Mesendoderm (in vitro differentiated cells): ENCODE measurements around the gene CMYA5.

ENCODE experiments used
- DNase-seq: peaks from one replicate; pipeline ENCODE4 v3.0.0; 2013
- H2AK5ac ChIP-seq: 2 replicates; pipeline ENCODE4 v1.6.1; 2013; ENCODE audit warnings: low read length, inconsistent platforms
- H2BK120ac ChIP-seq: 2 replicates; pipeline ENCODE4 v1.6.1; 2013; ENCODE audit warnings: low read depth, mild to moderate bottlenecking, low read length, moderate library complexity, mixed read lengths
- H2BK15ac ChIP-seq: replicated peaks from 2 replicates; pipeline ENCODE4 v1.6.1; 2013; ENCODE audit warnings: low read depth, mild to moderate bottlenecking, moderate library complexity
- H2BK5ac ChIP-seq: 2 replicates; pipeline ENCODE4 v1.6.1; 2013; ENCODE audit warnings: low read length, inconsistent platforms
- H3K18ac ChIP-seq: 2 replicates; pipeline ENCODE4 v1.6.1; 2013; ENCODE audit warnings: mild to moderate bottlenecking, low read length, mixed read lengths
- H3K23ac ChIP-seq: one replicate; pipeline ENCODE4 v1.6.1; 2013; ENCODE audit warnings: low read length
- H3K27ac ChIP-seq: 2 replicates; pipeline ENCODE4 v1.5.1; 2013; ENCODE audit warnings: low read depth, mild to moderate bottlenecking, inconsistent platforms, low read length, moderate library complexity
- H3K27me3 ChIP-seq: 2 replicates; pipeline ENCODE4 v1.6.1; 2013; ENCODE audit warnings: low read length, control low read depth, mild to moderate bottlenecking, inconsistent platforms; ENCODE audit not compliant: insufficient read depth, poor library complexity
- H3K36me3 ChIP-seq: 2 replicates; pipeline ENCODE4 v1.6.1; 2013; ENCODE audit warnings: low read length, inconsistent platforms; ENCODE audit not compliant: control insufficient read depth, insufficient read depth
- H3K4ac ChIP-seq: one replicate; pipeline ENCODE4 v1.6.1; 2013; ENCODE audit warnings: low read depth, mild to moderate bottlenecking, low read length, moderate library complexity
- H3K4me1 ChIP-seq: 2 replicates; pipeline ENCODE4 v1.6.1; 2013; ENCODE audit warnings: low read depth, low read length, inconsistent platforms; ENCODE audit not compliant: control insufficient read depth
- H3K4me2 ChIP-seq: 2 replicates; pipeline ENCODE4 v1.6.1; 2013; ENCODE audit warnings: low read length
- H3K4me3 ChIP-seq: 2 replicates; pipeline ENCODE4 v1.5.1; 2013; ENCODE audit warnings: mild to moderate bottlenecking, low read length
- H3K56ac ChIP-seq: one replicate; pipeline ENCODE4 v1.6.1; 2013; ENCODE audit warnings: low read length
- H3K79me1 ChIP-seq: 2 replicates; pipeline ENCODE4 v1.6.1; 2013; ENCODE audit warnings: low read length, inconsistent platforms
- H3K79me2 ChIP-seq: 2 replicates; pipeline ENCODE4 v1.6.1; 2013; ENCODE audit warnings: mild to moderate bottlenecking, low read length; ENCODE audit not compliant: control insufficient read depth, insufficient read depth
- H3K9ac ChIP-seq: 2 replicates; pipeline ENCODE4 v1.6.1; 2013; ENCODE audit warnings: low read length, inconsistent platforms
- H4K5ac ChIP-seq: one replicate; pipeline ENCODE4 v1.6.1; 2013; ENCODE audit warnings: low read length
- H4K8ac ChIP-seq: one replicate; pipeline ENCODE4 v1.6.1; 2013; ENCODE audit warnings: low read depth, mild to moderate bottlenecking, control low read depth, low read length, moderate library complexity
- WGBS: extraction: QIAGEN DNeasy Blood & Tissue Kit; methylation state at CpG from one replicate; pipeline ENCODE4 v1.1.7; 2013; ENCODE audit warnings: low lambda C conversion rate, missing lambda C conversion rate; ENCODE audit not compliant: insufficient coverage; ENCODE audit errors: extremely low coverage; 5-methylcytosine and 5-hydroxymethylcytosine counted together

The CMYA5 gene

DNA sequence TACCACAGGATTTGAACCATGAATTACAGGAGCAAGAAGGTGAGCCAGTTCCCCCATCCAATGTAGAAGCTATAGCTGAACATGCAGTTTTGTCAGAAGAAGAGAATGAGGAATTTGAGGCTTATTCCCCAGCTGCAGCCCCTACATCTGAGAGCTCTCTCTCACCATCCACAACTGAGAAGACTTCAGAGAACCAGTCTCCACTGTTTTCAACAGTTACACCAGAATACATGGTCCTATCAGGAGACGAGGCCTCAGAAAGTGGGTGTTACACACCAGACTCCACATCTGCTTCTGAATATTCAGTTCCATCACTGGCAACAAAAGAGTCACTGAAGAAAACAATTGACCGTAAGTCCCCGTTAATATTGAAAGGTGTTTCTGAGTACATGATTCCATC is 40.9 kb downstream of the CMYA5 start:
- Histone ChIP-seq H3K56ac (no peak overlapping the region), H3K27ac (no peak overlapping the region), H3K23ac (no peak overlapping the region), H2BK15ac (no peak overlapping the region), H3K4me1 (no peaks in the 10 kb centered on the region), H3K79me2 (no peaks in the 10 kb centered on the region), H3K4ac (no peak overlapping the region), H3K36me3 (no peaks in the 10 kb centered on the region), H4K8ac (no peak overlapping the region), H4K5ac (no peak overlapping the region), H2BK120ac (no peak overlapping the region), H2BK5ac (no peak overlapping the region), H3K18ac (no peak overlapping the region), H3K4me3 (no peak overlapping the region), H3K79me1 (no peaks in the 10 kb centered on the region), H3K4me2 (no peak overlapping the region), H3K9ac (no peak overlapping the region), H3K27me3 (no peaks in the 10 kb centered on the region), H2AK5ac (no peak overlapping the region)
- WGBS, result no CpG with 5 or more reads among the region's 3 CpGs
- DNase-seq, result no peak

DNA sequence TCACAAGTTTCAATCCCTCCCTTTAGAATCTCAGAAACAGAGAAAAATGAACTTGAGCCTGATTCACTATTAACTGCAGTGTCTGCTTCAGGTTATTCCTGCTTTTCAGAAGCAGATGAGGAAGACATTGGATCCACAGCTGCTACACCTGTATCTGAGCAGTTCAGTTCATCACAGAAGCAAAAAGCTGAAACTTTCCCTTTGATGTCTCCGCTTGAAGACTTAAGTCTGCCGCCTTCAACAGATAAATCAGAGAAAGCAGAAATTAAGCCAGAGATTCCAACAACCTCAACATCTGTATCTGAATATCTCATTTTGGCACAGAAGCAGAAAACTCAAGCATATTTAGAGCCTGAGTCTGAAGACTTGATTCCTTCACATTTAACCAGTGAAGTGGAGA is 42.1 kb downstream of the CMYA5 start:
- no peak overlapping the region for H2BK15ac ChIP-seq
- no peak overlapping the region for H3K4me2 ChIP-seq
- WGBS, result no CpG with 5 or more reads among the region's 2 CpGs
- H3K4me1 ChIP-seq, result no peaks in the 10 kb centered on the region
- no peak overlapping the region for H3K4me3 ChIP-seq
- no peaks in the 10 kb centered on the region for H3K79me2 ChIP-seq
- no peak overlapping the region for H3K9ac ChIP-seq
- H2BK5ac ChIP-seq, result no peak overlapping the region
- no peak overlapping the region for H4K8ac ChIP-seq
- H3K18ac ChIP-seq, result no peak overlapping the region
- DNase-seq, result no peak
- no peak overlapping the region for H3K56ac ChIP-seq
- no peak overlapping the region for H2BK120ac ChIP-seq
- no peak overlapping the region for H3K23ac ChIP-seq
- H3K27me3 ChIP-seq, result no peaks in the 10 kb centered on the region
- H3K27ac ChIP-seq, result no peak overlapping the region
- no peaks in the 10 kb centered on the region for H3K79me1 ChIP-seq
- H3K36me3 ChIP-seq, result no peaks in the 10 kb centered on the region
- H4K5ac ChIP-seq, result no peak overlapping the region
- no peak overlapping the region for H3K4ac ChIP-seq
- no peak overlapping the region for H2AK5ac ChIP-seq

DNA sequence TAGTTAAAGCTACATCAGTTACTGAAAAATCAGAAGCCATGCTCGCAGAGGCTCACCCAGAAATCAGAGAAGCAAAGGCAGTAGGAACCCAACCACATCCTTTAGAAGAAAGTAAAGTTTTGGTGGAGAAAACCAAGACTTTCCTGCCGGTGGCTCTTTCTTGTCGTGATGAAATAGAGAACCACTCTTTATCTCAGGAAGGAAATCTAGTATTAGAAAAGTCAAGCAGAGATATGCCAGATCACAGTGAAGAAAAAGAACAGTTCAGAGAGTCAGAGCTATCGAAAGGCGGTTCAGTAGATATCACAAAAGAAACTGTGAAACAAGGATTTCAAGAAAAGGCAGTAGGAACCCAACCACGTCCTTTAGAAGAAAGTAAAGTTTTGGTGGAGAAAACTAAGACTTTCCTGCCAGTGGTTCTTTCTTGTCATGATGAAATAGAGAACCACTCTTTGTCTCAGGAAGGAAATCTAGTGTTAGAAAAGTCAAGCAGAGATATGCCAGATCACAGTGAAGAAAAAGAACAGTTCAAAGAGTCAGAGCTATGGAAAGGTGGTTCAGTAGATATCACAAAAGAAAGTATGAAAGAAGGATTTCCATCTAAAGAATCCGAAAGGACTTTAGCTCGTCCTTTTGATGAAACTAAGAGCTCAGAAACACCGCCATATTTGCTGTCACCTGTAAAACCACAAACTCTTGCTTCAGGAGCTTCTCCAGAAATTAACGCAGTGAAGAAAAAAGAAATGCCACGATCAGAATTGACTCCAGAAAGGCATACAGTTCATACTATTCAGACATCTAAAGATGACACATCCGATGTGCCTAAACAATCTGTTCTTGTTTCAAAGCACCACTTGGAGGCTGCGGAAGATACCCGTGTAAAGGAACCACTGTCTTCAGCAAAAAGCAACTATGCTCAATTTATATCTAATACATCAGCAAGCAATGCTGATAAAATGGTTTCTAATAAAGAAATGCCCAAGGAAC is 47.2 kb downstream of the CMYA5 start:
- no peaks in the 10 kb centered on the region for H3K79me1 ChIP-seq
- H3K4me1 ChIP-seq, result no peaks in the 10 kb centered on the region
- DNase-seq, result no peak
- H3K18ac ChIP-seq, result no peak overlapping the region
- no peak overlapping the region for H4K8ac ChIP-seq
- H4K5ac ChIP-seq, result no peak overlapping the region
- H3K27ac ChIP-seq, result no peak overlapping the region
- H2AK5ac ChIP-seq, result no peak overlapping the region
- no peak overlapping the region for H2BK15ac ChIP-seq
- WGBS, result no CpG with 5 or more reads among the region's 14 CpGs
- H3K4ac ChIP-seq, result no peak overlapping the region
- no peak overlapping the region for H2BK120ac ChIP-seq
- no peak overlapping the region for H3K23ac ChIP-seq
- no peaks in the 10 kb centered on the region for H3K79me2 ChIP-seq
- H2BK5ac ChIP-seq, result no peak overlapping the region
- H3K4me3 ChIP-seq, result no peak overlapping the region
- no peak overlapping the region for H3K56ac ChIP-seq
- H3K27me3 ChIP-seq, result no peaks in the 10 kb centered on the region
- H3K36me3 ChIP-seq, result no peaks in the 10 kb centered on the region
- H3K4me2 ChIP-seq, result no peak overlapping the region
- no peak overlapping the region for H3K9ac ChIP-seq

DNA sequence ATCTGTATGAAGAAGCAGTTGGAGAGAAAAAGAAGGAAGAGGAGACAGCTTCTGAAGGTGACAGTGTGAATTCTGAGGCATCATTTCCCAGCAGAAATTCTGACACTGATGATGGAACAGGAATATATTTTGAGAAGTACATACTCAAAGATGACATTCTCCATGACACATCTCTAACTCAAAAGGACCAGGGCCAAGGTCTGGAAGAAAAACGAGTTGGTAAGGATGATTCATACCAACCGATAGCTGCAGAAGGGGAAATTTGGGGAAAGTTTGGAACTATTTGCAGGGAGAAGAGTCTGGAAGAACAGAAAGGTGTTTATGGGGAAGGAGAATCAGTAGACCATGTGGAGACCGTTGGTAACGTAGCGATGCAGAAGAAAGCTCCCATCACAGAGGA is 48.7 kb downstream of the CMYA5 start:
- no peak overlapping the region for H4K8ac ChIP-seq
- no peak overlapping the region for H3K4me3 ChIP-seq
- H3K79me2 ChIP-seq, result no peaks in the 10 kb centered on the region
- H2BK5ac ChIP-seq, result no peak overlapping the region
- no peaks in the 10 kb centered on the region for H3K79me1 ChIP-seq
- no peak overlapping the region for H3K18ac ChIP-seq
- H3K4me2 ChIP-seq, result no peak overlapping the region
- no CpG with 5 or more reads among the region's 5 CpGs for WGBS
- no peak overlapping the region for H3K23ac ChIP-seq
- H2AK5ac ChIP-seq, result no peak overlapping the region
- H3K4me1 ChIP-seq, result no peaks in the 10 kb centered on the region
- H2BK15ac ChIP-seq, result no peak overlapping the region
- H4K5ac ChIP-seq, result no peak overlapping the region
- no peak overlapping the region for H2BK120ac ChIP-seq
- DNase-seq, result no peak
- H3K27me3 ChIP-seq, result no peaks in the 10 kb centered on the region
- no peak overlapping the region for H3K4ac ChIP-seq
- no peaks in the 10 kb centered on the region for H3K36me3 ChIP-seq
- H3K56ac ChIP-seq, result no peak overlapping the region
- H3K9ac ChIP-seq, result no peak overlapping the region
- H3K27ac ChIP-seq, result no peak overlapping the region

DNA sequence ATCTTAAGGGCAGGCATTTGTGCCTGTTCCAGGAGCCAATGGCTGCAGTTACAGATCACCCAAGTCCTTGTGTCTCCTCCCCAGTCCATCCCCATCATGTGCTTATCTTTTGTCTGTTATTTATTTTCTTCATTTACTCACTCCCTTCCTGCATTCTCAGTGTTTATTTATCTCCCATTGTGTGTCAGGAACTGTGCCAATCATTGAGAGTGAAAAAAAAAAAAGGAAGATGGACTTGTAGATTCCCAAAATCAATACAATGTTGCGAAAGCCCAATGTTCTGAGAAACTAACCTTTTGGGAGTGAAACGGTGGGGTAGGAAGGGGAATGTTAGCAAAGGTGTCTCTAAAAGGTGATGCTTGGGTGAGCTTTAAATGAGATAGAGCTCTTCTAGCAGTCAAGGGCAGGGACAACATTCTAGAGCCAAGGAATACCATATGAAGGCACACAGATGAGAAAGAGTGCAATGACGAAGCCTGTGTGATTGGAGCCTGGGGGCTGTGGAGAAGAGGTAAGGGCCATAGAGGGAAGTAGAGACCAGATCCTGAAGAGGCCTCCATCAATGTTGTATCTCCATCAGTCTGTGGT is 53.0 kb downstream of the CMYA5 start:
- H3K4me2 ChIP-seq, result no peak overlapping the region
- no peak overlapping the region for H4K8ac ChIP-seq
- no peak overlapping the region for H2BK5ac ChIP-seq
- no peaks in the 10 kb centered on the region for H3K79me1 ChIP-seq
- H3K4ac ChIP-seq, result no peak overlapping the region
- H3K79me2 ChIP-seq, result no peaks in the 10 kb centered on the region
- H3K4me3 ChIP-seq, result no peak overlapping the region
- no peaks in the 10 kb centered on the region for H3K36me3 ChIP-seq
- no peak for DNase-seq
- no peak overlapping the region for H4K5ac ChIP-seq
- H2BK120ac ChIP-seq, result no peak overlapping the region
- no CpG with 5 or more reads among the region's 3 CpGs for WGBS
- no peak overlapping the region for H3K23ac ChIP-seq
- H3K27me3 ChIP-seq, result no peaks in the 10 kb centered on the region
- no peak overlapping the region for H3K9ac ChIP-seq
- no peak overlapping the region for H3K56ac ChIP-seq
- H2AK5ac ChIP-seq, result no peak overlapping the region
- H3K18ac ChIP-seq, result no peak overlapping the region
- peaks cover 5% of the 10 kb centered on the region for H3K4me1 ChIP-seq
- H2BK15ac ChIP-seq, result no peak overlapping the region
- H3K27ac ChIP-seq, result no peak overlapping the region
